ENCODE measurements around the gene TIAM1.

Gene TIAM1

DNA sequence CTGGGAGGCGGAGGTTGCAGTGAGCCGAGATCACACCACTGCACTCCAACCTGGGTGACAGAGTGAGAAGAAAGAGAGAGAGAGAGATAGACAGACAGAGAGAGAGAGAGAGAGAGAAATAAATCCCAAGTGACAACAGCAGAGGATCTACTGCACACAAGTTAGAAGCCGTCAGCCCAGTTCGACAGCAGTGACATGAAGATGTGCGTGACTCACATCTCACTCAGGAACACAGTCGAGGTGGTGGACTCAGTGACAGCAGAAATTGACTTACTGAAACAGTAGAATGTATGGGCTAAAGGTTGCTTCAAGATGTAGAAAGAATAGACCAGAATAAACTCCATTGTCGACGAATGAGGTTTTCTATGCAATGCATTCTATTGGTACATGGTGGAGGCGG lies 228.8 kb downstream of the TIAM1 start:
- no peak for DNase-seq

DNA sequence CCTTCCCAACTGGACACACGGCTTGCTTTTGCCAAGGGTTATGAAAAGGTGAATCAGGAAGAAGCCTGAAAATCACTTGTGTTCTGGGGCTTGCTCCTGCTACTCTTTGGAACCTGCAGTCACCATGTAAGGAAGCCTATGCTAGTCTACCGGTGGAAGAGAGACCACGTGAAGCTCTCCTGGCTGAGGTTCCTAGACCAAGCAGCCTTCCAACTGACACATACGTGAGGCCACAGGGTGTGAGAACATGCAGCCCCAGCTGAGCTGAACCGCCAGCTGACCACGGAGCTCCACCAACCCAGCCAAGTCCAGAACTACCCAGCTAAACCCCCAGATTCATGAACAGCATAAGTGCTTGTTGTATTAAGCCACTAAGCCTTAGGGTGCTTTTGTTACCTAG lies 233.0 kb downstream of the TIAM1 start:
- no peak for DNase-seq

DNA sequence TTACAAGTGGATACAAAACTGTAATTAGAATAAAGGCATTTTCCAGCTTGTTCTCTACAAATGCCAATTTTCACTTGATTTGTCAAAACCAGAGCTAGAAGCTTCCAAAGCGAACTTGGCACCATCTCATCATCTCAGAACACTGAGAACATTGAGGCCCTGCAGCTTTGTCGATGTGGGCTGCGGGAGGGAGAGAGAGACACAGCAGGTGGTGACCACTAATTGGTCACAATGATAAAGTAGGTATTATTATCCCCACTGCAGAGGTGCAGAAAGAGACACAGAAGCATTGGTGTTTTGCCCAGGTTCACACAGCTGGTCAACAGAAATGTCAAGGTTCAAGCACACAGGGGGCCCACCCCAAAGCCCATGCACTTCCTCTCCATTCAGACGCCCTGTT lies 233.6 kb downstream of the TIAM1 start:
- no peak for DNase-seq

DNA sequence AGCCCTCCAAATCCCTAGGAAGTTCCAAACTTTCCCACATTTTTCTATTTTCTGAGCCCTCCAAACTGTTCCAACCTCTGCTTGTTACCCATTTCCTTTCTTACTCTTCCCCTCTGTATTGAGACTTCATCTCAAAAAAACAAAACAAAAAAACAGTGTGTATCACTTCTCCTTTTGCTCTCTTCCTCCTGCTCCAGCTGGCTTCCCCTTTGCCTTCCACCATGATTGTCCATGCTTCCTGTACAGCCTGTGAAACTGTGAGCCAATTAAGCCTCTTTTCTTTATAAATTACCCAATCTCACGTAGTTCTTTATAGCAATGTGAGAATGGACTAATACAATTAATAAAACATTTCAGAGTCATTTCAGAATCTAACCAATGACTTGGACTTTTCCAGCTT lies 236.2 kb downstream of the TIAM1 start:
- DNase-seq, result no peak

DNA sequence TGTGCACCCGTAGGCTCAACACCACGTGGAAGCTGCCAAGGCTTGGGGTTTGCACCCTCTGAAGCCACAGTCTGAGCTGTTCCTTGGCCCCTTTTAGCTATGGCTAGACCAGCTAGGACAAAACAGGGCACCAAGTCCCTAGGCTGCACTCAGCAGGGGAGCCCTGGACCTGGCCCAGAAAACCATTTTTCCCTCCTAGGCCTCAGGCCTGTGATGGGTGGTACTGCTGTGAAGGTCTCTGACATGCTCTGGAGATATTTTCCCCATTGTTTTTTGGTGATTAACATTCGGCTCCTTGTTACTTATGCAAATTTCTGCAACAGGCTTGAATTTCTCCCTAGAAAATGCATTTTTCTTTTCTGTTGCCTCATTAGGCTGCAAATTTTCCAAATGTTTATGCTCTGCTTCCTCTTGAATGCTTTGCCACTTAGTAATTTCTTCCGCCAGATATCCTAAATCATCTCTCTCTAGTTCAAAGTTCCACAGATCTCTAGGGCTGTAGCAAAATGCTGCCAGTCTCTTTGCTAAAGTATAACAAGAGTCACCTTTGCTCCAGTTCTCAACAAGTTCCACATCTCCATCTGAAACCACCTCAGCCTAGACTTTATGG lies 236.8 kb downstream of the TIAM1 start:
- DNase-seq, result no peak

DNA sequence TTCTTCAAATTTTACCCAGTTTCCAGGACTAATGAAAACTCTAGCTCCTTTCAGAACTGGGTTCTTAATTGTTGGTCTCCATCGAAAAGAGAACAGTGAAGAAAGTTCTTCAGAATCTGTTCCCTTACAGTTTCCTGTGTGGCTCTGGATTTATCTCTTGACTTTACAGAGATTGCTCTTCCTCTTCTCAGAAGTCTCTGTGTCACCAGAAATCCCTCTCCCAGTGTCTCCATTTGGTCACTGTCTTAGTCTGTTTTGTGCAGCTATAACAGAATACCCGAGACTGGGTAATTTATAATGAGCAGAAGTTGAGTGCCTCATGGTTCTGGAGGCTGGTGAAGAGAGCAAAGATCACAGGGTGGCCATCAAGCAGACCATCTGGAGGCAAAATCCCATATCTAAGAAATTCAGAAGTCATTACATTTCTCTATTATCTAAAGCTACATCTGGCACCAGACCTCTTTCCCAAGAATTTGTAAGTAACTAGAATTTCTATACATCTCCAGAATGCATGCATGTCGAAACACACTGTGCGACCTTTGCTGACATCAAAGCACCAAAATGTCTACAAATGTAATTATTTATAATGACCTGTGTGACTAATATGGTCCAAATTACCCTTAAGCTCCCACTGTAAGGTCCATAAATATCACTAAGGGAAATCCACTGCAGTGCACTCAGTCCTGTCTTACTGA lies 240.3 kb downstream of the TIAM1 start:
- DNase-seq, result no peak

DNA sequence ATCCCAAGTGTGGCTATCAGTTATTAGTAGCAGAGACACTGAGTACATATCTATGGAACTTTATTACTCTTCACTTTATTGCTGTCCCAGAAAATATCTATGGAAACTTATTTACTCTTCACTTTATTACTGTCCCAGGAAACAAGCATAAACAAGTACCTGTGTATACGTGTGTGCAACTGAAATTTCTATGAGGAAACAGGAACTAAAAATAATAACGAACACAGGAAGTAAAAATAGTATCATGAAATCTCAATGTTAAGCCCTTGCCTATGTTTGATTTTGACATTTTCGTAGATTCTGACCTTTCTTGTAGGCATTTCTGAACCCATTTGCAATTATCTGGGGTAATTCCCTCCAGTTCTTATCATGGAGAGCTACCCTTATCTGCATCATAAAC lies 240.9 kb downstream of the TIAM1 start:
- no peak for DNase-seq

DNA sequence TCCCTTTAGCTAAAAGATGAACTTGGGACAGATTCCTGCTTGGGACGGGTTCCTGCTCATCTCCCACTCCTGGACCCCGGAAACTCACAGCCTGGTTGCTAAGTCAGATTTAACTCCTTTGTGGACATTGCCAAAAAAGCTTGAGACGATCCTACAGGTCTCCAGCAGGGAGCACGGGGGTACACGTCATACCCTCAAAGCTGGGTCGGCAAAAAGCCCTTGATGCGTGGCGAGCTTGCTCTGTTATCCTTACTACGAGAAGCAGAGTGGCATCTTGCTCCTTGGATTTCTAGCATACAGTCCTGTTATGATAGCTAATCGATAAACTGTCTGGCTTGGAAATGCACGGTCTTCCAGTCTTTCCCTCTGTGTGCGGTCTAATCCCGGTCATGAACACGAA lies 244.9 kb downstream of the TIAM1 start:
- DNase-seq, result peak; percentile 15

DNA sequence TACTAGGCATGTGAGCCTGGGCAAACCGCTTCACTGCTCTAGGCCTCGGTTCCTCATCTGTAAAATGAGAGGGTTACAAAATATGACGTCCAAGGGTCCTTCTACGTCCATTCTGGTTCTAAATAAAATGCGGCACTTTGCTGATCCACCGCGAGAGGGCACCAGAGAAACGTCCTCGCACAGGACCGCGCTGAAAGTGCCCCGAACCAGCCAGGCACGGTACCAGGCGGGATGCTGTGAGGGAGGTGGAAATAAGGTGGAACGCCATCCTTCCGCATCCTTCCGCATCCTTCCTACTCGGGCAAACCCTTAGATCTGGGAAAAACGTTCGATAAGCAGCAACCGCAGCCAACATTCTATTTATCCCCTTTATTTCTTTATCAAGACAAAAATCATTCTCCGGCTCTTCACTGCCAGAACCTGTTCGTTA lies 245.5 kb downstream of the TIAM1 start:
- DNase-seq, result peak; percentile 80

DNA sequence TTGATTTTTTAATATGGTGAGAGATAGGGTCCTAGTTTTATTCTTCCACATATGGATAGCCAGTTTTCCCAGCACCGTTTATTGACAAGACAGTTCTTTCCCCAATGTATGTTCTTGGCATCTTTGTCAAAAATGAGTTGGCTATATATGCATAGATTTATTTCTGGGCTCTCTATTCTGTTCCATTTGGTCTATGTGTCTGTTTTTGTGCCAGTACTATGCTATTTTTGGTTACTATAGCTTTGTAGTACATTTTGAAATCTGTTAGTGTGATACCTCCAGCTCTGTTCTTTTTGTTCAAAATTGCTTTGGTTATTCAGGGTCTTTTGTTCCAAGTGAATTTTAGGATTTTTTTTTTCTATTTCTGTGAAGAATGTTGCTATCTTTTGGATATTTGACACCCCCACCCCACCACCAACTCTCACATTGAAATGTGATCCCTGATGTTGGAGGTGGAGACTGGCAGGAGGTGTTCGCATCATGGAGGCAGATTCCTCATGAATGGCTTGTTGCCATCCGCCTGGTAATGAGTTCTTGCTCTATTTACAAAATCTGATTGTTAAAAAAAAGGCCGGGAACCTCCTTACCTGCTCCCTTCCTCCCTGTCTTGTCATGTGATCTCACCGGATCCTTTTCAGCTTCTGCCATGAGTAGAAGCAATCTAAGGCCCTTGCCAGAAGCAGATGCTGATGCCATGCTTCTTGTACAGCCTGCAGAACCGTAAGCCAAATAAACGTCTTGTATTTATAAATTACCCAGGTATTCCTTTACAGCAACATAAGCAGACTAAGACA lies 251.0 kb downstream of the TIAM1 start:
- DNase-seq, result no peak

DNA sequence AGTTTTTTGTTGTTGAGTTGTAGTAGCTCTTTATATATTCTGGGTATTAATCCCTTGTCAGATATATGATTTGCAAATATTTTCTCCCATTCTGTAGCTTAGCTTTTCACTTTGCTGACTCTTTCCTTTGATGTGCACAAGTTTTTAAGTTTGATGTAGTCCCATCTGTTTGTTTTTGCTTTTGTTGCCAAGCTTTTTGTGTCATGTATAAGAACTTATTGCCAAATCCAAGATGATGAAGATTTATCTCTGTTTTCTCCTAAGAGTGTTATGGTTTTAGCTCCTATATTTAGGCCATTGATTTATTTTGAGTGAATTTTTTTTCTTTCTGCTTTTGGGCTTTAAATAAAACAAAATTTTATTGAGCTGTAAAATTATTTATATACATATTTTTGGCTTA lies 253.7 kb downstream of the TIAM1 start:
- no peak for DNase-seq

DNA sequence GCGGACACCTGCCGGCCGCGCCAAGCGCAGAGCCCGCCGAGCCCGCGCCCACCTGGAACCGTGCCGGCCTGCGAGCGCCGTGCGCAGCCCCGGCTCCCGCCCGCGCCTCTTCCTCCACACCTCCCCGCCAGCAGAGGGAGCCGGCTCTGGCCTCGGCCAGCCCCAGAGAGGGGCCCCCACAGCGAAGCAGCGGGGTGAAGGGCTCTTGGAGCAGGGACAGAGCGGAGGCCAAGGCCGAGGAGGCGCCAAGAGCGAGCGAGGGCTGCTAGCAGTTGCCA lies 255.6 kb downstream of the TIAM1 start:
- DNase-seq, result no peak

DNA sequence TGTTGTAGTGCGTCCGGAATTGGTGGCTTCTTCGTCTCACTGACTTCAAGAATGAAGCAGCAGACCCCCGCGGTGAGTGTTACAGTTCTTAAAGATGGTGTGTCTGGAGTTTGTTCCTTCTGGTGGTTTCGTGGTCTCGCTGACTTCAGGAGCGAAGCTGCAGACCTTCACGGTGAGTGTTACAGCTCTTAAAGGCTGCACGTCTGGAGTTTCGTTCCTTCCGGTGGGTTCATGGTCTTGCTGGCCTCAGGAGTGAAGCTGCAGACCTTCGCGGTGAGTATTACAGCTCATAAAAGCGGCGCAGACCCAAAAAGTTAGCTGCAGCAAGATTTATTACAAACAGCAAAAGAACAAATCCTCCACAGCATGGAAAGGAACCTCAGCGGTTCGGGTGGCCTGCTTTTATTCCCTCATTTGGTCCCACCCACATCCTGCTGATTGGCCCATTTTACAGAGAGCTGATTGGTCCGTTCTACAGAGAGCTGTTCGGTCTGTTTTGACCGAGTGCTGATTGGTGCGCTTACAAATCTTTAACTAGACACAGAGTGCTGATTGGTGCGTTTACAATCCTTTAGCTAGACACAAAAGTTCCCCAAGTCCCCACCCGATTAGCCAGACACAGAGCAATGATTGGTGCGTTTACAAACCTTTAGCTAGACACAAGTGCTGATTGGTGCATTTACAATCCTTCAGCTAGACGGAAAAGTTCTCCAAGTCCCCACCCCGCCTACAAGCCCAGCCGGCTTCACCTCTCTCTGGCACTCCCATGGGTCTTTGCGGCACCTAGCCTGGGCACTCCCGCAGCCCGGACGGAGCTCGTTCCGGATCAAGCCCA lies 256.2 kb downstream of the TIAM1 start:
- no peak for DNase-seq

DNA sequence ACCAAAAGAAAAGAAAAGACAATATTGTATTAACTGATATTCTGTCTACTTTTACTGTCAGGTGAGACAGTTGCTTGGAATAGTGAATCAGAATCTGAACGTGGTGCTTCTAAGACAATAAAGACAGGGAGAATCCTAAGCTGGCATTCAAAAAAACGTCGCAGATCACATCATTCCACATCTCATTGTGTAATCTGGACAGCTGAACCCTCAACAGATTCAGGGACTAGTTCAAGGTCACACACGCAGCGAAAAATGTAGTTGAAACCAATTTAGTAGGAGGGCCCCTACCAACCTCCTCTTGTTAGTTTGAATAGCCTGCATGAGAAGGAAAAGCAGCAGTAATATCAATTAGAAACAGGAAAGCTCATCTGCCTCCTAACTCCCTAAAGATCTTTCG lies 259.4 kb downstream of the TIAM1 start:
- DNase-seq, result no peak

DNA sequence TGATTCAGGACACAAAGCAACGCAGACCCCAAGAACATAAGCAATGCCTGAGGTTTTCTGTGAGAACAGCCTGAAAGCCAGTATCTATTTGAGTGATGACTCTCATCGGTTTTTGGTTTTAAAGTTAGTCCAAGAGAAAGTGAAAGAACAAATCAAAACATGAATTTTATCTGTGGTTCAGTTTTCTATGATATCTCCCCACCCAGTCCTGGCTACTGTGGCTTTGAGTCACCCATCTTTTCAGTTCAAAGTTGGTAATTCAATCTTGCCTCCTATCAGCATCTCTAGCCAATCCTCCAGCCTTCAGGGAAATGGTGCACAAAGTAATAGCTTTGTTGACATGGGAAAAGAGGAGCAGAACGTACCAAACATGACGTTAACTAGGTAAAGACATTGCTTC lies 265.3 kb downstream of the TIAM1 start:
- no peak for DNase-seq

DNA sequence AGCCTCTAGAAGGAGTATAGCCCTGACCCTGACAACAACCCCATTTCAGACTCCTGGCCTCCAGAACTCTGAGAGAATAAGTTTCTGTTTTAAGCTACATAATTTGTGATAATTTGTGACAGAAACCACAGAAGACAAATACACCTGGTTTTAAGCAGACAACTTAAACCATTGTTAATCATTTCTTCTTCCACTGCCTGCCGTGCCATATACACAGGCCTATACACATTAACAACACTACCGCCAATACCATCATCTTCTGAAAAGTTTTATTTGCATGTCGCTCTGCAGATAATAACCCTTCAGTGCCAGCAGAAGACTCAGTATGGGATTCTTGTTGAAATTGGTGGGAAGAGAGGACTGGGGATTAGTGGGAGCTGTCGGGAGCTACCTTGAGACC lies 265.8 kb downstream of the TIAM1 start:
- no peak for DNase-seq

DNA sequence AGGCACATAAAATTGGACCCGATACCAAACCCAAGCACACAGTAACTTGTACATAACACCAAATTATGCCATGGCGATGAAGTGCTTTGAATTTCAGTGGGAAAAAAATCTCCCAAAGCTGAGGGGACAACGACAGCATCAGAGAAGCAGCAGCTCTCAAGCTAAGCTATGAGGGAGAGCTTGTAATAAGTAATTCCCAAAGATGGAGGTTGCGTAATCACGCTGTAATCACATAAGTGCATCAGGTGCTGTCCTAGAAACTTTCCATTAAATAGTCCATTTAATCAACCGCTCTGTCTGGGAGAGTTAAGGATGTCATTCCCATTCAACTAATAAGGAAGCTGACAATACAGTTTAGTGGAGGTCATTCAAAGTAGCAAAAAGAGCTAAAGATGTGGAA lies 268.2 kb downstream of the TIAM1 start:
- DNase-seq, result peak; percentile 92

DNA sequence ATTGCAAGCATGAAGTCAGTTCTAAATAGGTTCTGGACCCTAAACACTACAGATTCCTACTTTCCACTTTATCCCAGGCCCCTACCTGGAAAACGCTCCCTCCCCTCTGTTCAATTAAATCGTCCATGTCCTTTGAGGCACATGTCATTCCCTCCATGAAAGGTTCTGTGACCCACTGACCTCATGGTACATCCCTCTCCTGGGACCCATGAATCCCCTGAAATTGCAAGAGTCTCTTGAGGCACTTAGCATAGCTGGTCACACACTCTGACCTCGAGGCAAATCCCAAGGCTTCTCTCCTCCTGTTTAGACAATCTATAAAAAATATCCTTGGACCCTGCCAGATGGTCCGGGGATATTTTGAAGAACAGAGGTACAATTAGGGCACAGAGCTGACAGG lies 271.5 kb downstream of the TIAM1 start:
- peak; percentile 73 for DNase-seq
